Lower leg skin (tissue), 3 donors: ENCODE results near the gene GALK2.

Source experiments
- POLR2A ChIP-seq, 2 donors: fragments of 450-650 bp; IDR thresholded peaks; one replicate each; pipeline ENCODE4 v1.6.1; 2016 to 2017; ENCODE audit warnings: antibody characterized with exemption in 2 of 2, mild to moderate bottlenecking in 1 of 2, moderate library complexity in 1 of 2
- TF ChIP-seq, protein P1 (sequence below), 3 donors: fragments of 450-650 bp; IDR thresholded peaks; one replicate each; pipeline ENCODE4 v1.5.1; 2016; ENCODE audit warnings: antibody characterized with exemption in 3 of 3, mild to moderate bottlenecking in 3 of 3, moderate library complexity in 2 of 3

DNA sequence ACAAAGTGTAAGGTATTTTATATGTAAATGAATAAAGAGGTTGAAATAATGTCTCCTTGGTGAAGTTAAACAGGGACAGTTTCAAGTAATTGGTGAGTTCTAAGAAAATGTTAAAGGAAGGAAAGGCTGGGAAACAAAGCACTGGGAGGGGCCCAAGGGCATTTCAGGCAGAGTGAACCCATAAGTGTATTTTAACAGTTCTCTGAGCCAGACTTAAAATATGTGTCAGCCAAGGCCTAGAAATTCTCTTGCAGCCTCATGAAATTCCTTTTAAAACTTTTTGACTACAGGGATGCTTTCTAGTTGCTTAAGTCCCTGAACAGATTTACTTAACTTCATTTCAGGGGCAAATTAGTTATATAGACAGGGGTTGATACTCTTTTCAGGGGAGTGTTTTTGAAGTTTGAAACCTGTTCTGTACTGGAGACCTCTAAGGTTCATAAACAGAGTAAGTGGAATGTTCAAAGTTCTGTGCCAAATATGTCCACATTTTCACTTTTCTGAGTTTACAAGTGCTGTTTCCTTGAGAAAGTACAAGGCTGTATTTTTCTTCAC is 77.6 kb downstream of the GALK2 start:
- TF ChIP-seq, protein P1, sequence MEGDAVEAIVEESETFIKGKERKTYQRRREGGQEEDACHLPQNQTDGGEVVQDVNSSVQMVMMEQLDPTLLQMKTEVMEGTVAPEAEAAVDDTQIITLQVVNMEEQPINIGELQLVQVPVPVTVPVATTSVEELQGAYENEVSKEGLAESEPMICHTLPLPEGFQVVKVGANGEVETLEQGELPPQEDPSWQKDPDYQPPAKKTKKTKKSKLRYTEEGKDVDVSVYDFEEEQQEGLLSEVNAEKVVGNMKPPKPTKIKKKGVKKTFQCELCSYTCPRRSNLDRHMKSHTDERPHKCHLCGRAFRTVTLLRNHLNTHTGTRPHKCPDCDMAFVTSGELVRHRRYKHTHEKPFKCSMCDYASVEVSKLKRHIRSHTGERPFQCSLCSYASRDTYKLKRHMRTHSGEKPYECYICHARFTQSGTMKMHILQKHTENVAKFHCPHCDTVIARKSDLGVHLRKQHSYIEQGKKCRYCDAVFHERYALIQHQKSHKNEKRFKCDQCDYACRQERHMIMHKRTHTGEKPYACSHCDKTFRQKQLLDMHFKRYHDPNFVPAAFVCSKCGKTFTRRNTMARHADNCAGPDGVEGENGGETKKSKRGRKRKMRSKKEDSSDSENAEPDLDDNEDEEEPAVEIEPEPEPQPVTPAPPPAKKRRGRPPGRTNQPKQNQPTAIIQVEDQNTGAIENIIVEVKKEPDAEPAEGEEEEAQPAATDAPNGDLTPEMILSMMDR (IDR thresholded peaks at IDR 0.05) = no peak
- TF ChIP-seq POLR2A (IDR thresholded peaks at IDR 0.05) = no peak
